HEK293 (cell line): ENCODE data around the gene KDM5A.

Source experiments
- ATF2 ChIP-seq: fragments of 450-650 bp; formaldehyde crosslinking; IDR thresholded peaks from 2 replicates; pipeline ENCODE4 v1.5.1; 2016; ENCODE audit warnings: missing biosample characterization, missing genetic modification characterization, low read depth
- BCL11A ChIP-seq: fragments of 450-650 bp; formaldehyde crosslinking; IDR thresholded peaks from 2 replicates; pipeline ENCODE4 v1.5.1; 2016; ENCODE audit warnings: low read depth, missing biosample characterization, missing genetic modification characterization
- FEZF1 ChIP-seq: fragments of 450-650 bp; formaldehyde crosslinking; IDR thresholded peaks from 2 replicates; pipeline ENCODE4 v1.5.1; 2016; ENCODE audit warnings: missing biosample characterization, missing genetic modification characterization
- GFI1B ChIP-seq: fragments of 450-650 bp; formaldehyde crosslinking; IDR thresholded peaks from 2 replicates; pipeline ENCODE4 v1.5.1; 2016; ENCODE audit warnings: missing biosample characterization, missing genetic modification characterization
- HOXA7 ChIP-seq: sonication (generic); formaldehyde crosslinking; IDR thresholded peaks from 2 replicates; pipeline ENCODE4 v1.8.1; 2022; ENCODE audit warnings: missing genetic modification reagents, borderline replicate concordance
- SCRT1 ChIP-seq: fragments of 450-650 bp; formaldehyde crosslinking; IDR thresholded peaks from 2 replicates; pipeline ENCODE4 v1.5.1; 2016; ENCODE audit warnings: missing biosample characterization, missing genetic modification characterization, borderline replicate concordance
- YY1 ChIP-seq: fragments of 450-650 bp; formaldehyde crosslinking; IDR thresholded peaks from 2 replicates; pipeline ENCODE4 v1.5.1; 2018; ENCODE audit warnings: missing biosample characterization, missing genetic modification characterization
- ZBTB49 ChIP-seq: fragments of 450-650 bp; formaldehyde crosslinking; IDR thresholded peaks from 2 replicates; pipeline ENCODE4 v1.5.1; 2016; ENCODE audit warnings: missing biosample characterization, missing genetic modification characterization, low read depth
- ZBTB8A ChIP-seq: fragments of 450-650 bp; formaldehyde crosslinking; IDR thresholded peaks from 2 replicates; pipeline ENCODE4 v1.5.1; 2016; ENCODE audit warnings: missing biosample characterization, missing genetic modification characterization
- ZNF112 ChIP-seq: fragments of 450-650 bp; formaldehyde crosslinking; IDR thresholded peaks from 2 replicates; pipeline ENCODE4 v1.5.0; 2017; ENCODE audit warnings: missing biosample characterization, missing genetic modification characterization
- ZNF133 ChIP-seq: fragments of 450-650 bp; formaldehyde crosslinking; IDR thresholded peaks from 2 replicates; pipeline ENCODE4 v1.5.1; 2016; ENCODE audit warnings: missing biosample characterization, missing genetic modification characterization
- ZNF221 ChIP-seq: fragments of 450-650 bp; formaldehyde crosslinking; IDR thresholded peaks from 2 replicates; pipeline ENCODE4 v1.5.1; 2017; ENCODE audit warnings: missing biosample characterization, missing genetic modification characterization, borderline replicate concordance
- ZNF223 ChIP-seq: fragments of 450-650 bp; formaldehyde crosslinking; IDR thresholded peaks from 2 replicates; pipeline ENCODE4 v1.5.1; 2016; ENCODE audit warnings: missing biosample characterization, missing genetic modification characterization
- ZNF302 ChIP-seq: fragments of 450-650 bp; formaldehyde crosslinking; IDR thresholded peaks from 2 replicates; pipeline ENCODE4 v1.5.1; 2016; ENCODE audit warnings: missing biosample characterization, missing genetic modification characterization, low read depth
- ZNF341 ChIP-seq: fragments of 450-650 bp; formaldehyde crosslinking; IDR thresholded peaks from 2 replicates; pipeline ENCODE4; 2016; ENCODE audit warnings: low read depth, missing biosample characterization, missing genetic modification characterization
- ZNF350 ChIP-seq: fragments of 450-650 bp; formaldehyde crosslinking; IDR thresholded peaks from 2 replicates; pipeline ENCODE4 v1.5.0; 2017; ENCODE audit warnings: missing biosample characterization, mild to moderate bottlenecking, missing genetic modification characterization
- ZNF362 ChIP-seq: fragments of 450-650 bp; formaldehyde crosslinking; IDR thresholded peaks from 2 replicates; pipeline ENCODE4 v1.5.1; 2016; ENCODE audit warnings: missing biosample characterization, missing genetic modification characterization
- ZNF391 ChIP-seq: fragments of 450-650 bp; formaldehyde crosslinking; IDR thresholded peaks from 2 replicates; pipeline ENCODE4 v1.5.1; 2016; ENCODE audit warnings: low read depth, missing biosample characterization, missing genetic modification characterization, borderline replicate concordance
- ZNF394 ChIP-seq: fragments of 450-650 bp; formaldehyde crosslinking; IDR thresholded peaks from 2 replicates; pipeline ENCODE4 v1.5.1; 2016; ENCODE audit warnings: missing biosample characterization, missing genetic modification characterization, mild to moderate bottlenecking, moderate library complexity, borderline replicate concordance
- ZNF404 ChIP-seq: fragments of 450-650 bp; formaldehyde crosslinking; IDR thresholded peaks from 2 replicates; pipeline ENCODE4 v1.5.1; 2017; ENCODE audit warnings: missing biosample characterization, missing genetic modification characterization
- ZNF416 ChIP-seq: fragments of 450-650 bp; formaldehyde crosslinking; IDR thresholded peaks from 2 replicates; pipeline ENCODE4 v1.5.1; 2016; ENCODE audit warnings: missing biosample characterization, missing genetic modification characterization
- ZNF433 ChIP-seq: fragments of 450-650 bp; formaldehyde crosslinking; IDR thresholded peaks from 2 replicates; pipeline ENCODE4 v1.5.1; 2016; ENCODE audit warnings: missing biosample characterization, missing genetic modification characterization, low read depth
- ZNF596 ChIP-seq: fragments of 450-650 bp; IDR thresholded peaks from 2 replicates; pipeline ENCODE4 v1.5.0; 2018; ENCODE audit warnings: missing biosample characterization, mild to moderate bottlenecking, missing genetic modification characterization, moderate library complexity
- ZNF639 ChIP-seq: fragments of 450-650 bp; formaldehyde crosslinking; IDR thresholded peaks from 2 replicates; pipeline ENCODE4 v1.5.1; 2016; ENCODE audit warnings: missing biosample characterization, missing genetic modification characterization
- ZNF692 ChIP-seq: fragments of 450-650 bp; formaldehyde crosslinking; IDR thresholded peaks from 2 replicates; pipeline ENCODE4 v1.5.1; 2016; ENCODE audit warnings: missing biosample characterization, missing genetic modification characterization
- ZNF701 ChIP-seq: fragments of 450-650 bp; formaldehyde crosslinking; IDR thresholded peaks from 2 replicates; pipeline ENCODE4 v1.5.1; 2016; ENCODE audit warnings: missing biosample characterization, missing genetic modification characterization
- ZNF76 ChIP-seq: fragments of 450-650 bp; formaldehyde crosslinking; IDR thresholded peaks from 2 replicates; pipeline ENCODE4; 2016; ENCODE audit warnings: low read depth, missing biosample characterization, missing genetic modification characterization, borderline replicate concordance
- ZNF768 ChIP-seq: fragments of 450-650 bp; formaldehyde crosslinking; IDR thresholded peaks from 2 replicates; pipeline ENCODE4 v1.5.1; 2018; ENCODE audit warnings: missing biosample characterization, mild to moderate bottlenecking, missing genetic modification characterization
- ZNF777 ChIP-seq: fragments of 450-650 bp; formaldehyde crosslinking; IDR thresholded peaks from 2 replicates; pipeline ENCODE4 v1.5.1; 2017; ENCODE audit warnings: missing biosample characterization, missing genetic modification characterization, borderline replicate concordance
- ZNF785 ChIP-seq: fragments of 450-650 bp; formaldehyde crosslinking; IDR thresholded peaks from 2 replicates; pipeline ENCODE4 v1.5.1; 2016; ENCODE audit warnings: missing biosample characterization, missing genetic modification characterization
- ZNF791 ChIP-seq: fragments of 450-650 bp; formaldehyde crosslinking; IDR thresholded peaks from 2 replicates; pipeline ENCODE4 v1.5.1; 2016; ENCODE audit warnings: missing biosample characterization, missing genetic modification characterization
- ZNF792 ChIP-seq: fragments of 450-650 bp; formaldehyde crosslinking; IDR thresholded peaks from 2 replicates; pipeline ENCODE4 v1.5.1; 2016; ENCODE audit warnings: missing biosample characterization, missing genetic modification characterization
- ZNF837 ChIP-seq: fragments of 450-650 bp; formaldehyde crosslinking; IDR thresholded peaks from 2 replicates; pipeline ENCODE4 v1.5.1; 2016; ENCODE audit warnings: missing biosample characterization, missing genetic modification characterization

Gene KDM5A

GRCh38 chr12:401235-402028 lies 12.3 kb upstream of the KDM5A start, which contains the start of gene CCDC77 (continued):
- no peak for TF ChIP-seq ZNF701 (tag by site-specific recombination)
- TF ChIP-seq ZNF639: no peak
- no peak for TF ChIP-seq ZNF433 (tag by site-specific recombination)
- TF ChIP-seq ZNF76 (tag by site-specific recombination): peak; percentile 96
- TF ChIP-seq ZNF391: peak; percentile 68; the same call in 1 of the 2 replicates
- no peak for TF ChIP-seq ATF2 (tag by site-specific recombination)
- no peak for TF ChIP-seq SCRT1 (tag by site-specific recombination)
- TF ChIP-seq ZNF133 (tag by site-specific recombination): no peak
- no peak for TF ChIP-seq ZNF416 (tag by site-specific recombination)
- TF ChIP-seq GFI1B: no peak
- no peak for TF ChIP-seq ZNF221 (tag by site-specific recombination)
- TF ChIP-seq ZNF785 (tag by site-specific recombination): no peak
- no peak for TF ChIP-seq ZNF112 (tag by site-specific recombination)
- no peak for TF ChIP-seq FEZF1 (tag by site-specific recombination)
- no peak for TF ChIP-seq ZNF791 (tag by site-specific recombination)
- TF ChIP-seq ZBTB49: no peak
- TF ChIP-seq ZNF768: no peak
- peak; percentile 48; the same call in 1 of the 2 replicates for TF ChIP-seq ZNF394 (tag by site-specific recombination)
- no peak for TF ChIP-seq ZNF596 (tag by site-specific recombination)
- no peak for TF ChIP-seq ZNF777 (tag by site-specific recombination)
- no peak for TF ChIP-seq ZNF302
- TF ChIP-seq ZNF362 (tag by site-specific recombination): peak; percentile 85; the same call in 1 of the 2 replicates
- TF ChIP-seq ZNF350 (tag by site-specific recombination): no peak
- no peak for TF ChIP-seq ZNF341 (tag by site-specific recombination)
- no peak for TF ChIP-seq BCL11A
- TF ChIP-seq ZNF837 (tag by site-specific recombination): no peak
- TF ChIP-seq ZNF404 (tag by site-specific recombination): no peak
- TF ChIP-seq ZNF792 (tag by site-specific recombination): 0 out of 2 replicates have a peak, but pooled peaks have one; percentile 62
- 0 out of 2 replicates have a peak, but pooled peaks have one; percentile 35 for TF ChIP-seq ZNF692 (tag by site-specific recombination)
- TF ChIP-seq ZBTB8A (tag by site-specific recombination): peak; percentile 31; the same call in 1 of the 2 replicates
- TF ChIP-seq HOXA7 (CRISPR knock-in tag): no peak
- no peak for TF ChIP-seq ZNF223 (tag by site-specific recombination)
- no peak; the same call in 1 of the 2 replicates for TF ChIP-seq YY1 (tag by site-specific recombination)
